HepG2 (cell line): Measurements from ENCODE around the gene ADM5. TPM values are rescaled to one million over a fixed set of nuclear protein-coding genes. Genes with fewer than 3 reads are reported as not detected.

Experiments used
- IRX3 ChIP-seq: sonication (generic); formaldehyde crosslinking; IDR thresholded peaks from 2 replicates; pipeline ENCODE4 v1.8.1; 2023; ENCODE audit warnings: mild to moderate bottlenecking, low read depth, missing genetic modification reagents, borderline replicate concordance
- ISL2 ChIP-seq: sonication (generic); formaldehyde crosslinking; IDR thresholded peaks from 2 replicates; pipeline ENCODE4 v1.5.0; 2020; ENCODE audit warnings: missing genetic modification reagents
- KDM5A ChIP-seq: fragments of 200-600 bp; sonication (generic); IDR thresholded peaks from 2 replicates; pipeline ENCODE4 v1.7.0; 2018; ENCODE audit warnings: antibody characterized with exemption, mild to moderate bottlenecking, low read length, borderline replicate concordance
- KDM6A ChIP-seq: IDR thresholded peaks from 2 replicates; pipeline ENCODE4 v1.6.1; 2016; ENCODE audit warnings: low read depth
- KMT2B ChIP-seq: IDR thresholded peaks from 2 replicates; pipeline ENCODE4 v1.6.1; 2016; ENCODE audit warnings: missing genetic modification reagents, missing compliant biosample characterization
- MEIS1 ChIP-seq: sonication (generic); formaldehyde crosslinking; IDR thresholded peaks from 2 replicates; pipeline ENCODE4 v1.9.0; 2021; ENCODE audit warnings: mild to moderate bottlenecking, missing genetic modification reagents, moderate library complexity, borderline replicate concordance
- NCOA5 ChIP-seq: sonication (generic); formaldehyde crosslinking; IDR thresholded peaks from 2 replicates; pipeline ENCODE4 v1.4.0; 2020; ENCODE audit warnings: missing genetic modification reagents
- NFAT5 ChIP-seq: sonication (generic); formaldehyde crosslinking; IDR thresholded peaks from 2 replicates; pipeline ENCODE4 v1.4.0; 2020; ENCODE audit warnings: missing genetic modification reagents
- NFATC3 ChIP-seq: sonication (generic); formaldehyde crosslinking; IDR thresholded peaks from 2 replicates; pipeline ENCODE4 v1.5.1; 2020; ENCODE audit warnings: mild to moderate bottlenecking, missing genetic modification reagents
- NFE2 ChIP-seq: sonication (generic); formaldehyde crosslinking; IDR thresholded peaks from 2 replicates; pipeline ENCODE4 v1.4.0; 2020; ENCODE audit warnings: missing genetic modification reagents
- PCBP1 ChIP-seq: fragments of 200-400 bp; formaldehyde crosslinking; IDR thresholded peaks from 2 replicates; pipeline ENCODE4 v1.6.1; 2017; ENCODE audit warnings: mild to moderate bottlenecking, low read depth, low read length, borderline replicate concordance
- POLR2G ChIP-seq: fragments of 200-400 bp; formaldehyde crosslinking; IDR thresholded peaks from 2 replicates; pipeline ENCODE4 v1.6.1; 2018; ENCODE audit warnings: mild to moderate bottlenecking, low read depth, low read length, moderate library complexity
- SPEN ChIP-seq: sonication (generic); formaldehyde crosslinking; IDR thresholded peaks from 2 replicates; pipeline ENCODE4 v1.5.1; 2020; ENCODE audit warnings: low read depth, mild to moderate bottlenecking, missing genetic modification reagents
- TP53 ChIP-seq: sonication (generic); formaldehyde crosslinking; conservative IDR thresholded peaks from 2 replicates; pipeline ENCODE4 v1.4.0; 2020; ENCODE audit warnings: missing genetic modification reagents
- YEATS4 ChIP-seq: sonication (generic); formaldehyde crosslinking; IDR thresholded peaks from 2 replicates; pipeline ENCODE4 v1.4.0; 2020; ENCODE audit warnings: missing genetic modification reagents, borderline replicate concordance
- ZNF124 ChIP-seq: sonication (generic); formaldehyde crosslinking; IDR thresholded peaks from 2 replicates; pipeline ENCODE4 v1.4.0; 2020; ENCODE audit warnings: missing genetic modification reagents
- ZNF24 ChIP-seq: fragments of 450-650 bp; IDR thresholded peaks from 2 replicates; pipeline ENCODE4 v1.6.1; 2017; ENCODE audit warnings: antibody characterized with exemption, mild to moderate bottlenecking
- ZNF256 ChIP-seq: sonication (generic); formaldehyde crosslinking; conservative IDR thresholded peaks from 2 replicates; pipeline ENCODE4 v1.4.0; 2020; ENCODE audit warnings: missing genetic modification reagents
- ZNF274 ChIP-seq: sonication (generic); formaldehyde crosslinking; IDR thresholded peaks from 2 replicates; pipeline ENCODE4 v1.5.1; 2020; ENCODE audit warnings: mild to moderate bottlenecking, missing genetic modification reagents
- ZNF589 ChIP-seq: sonication (generic); formaldehyde crosslinking; conservative IDR thresholded peaks from 2 replicates; pipeline ENCODE4 v1.8.0; 2022; ENCODE audit warnings: mild to moderate bottlenecking, moderate library complexity, missing genetic modification reagents
- ZNF781 ChIP-seq: sonication (generic); formaldehyde crosslinking; IDR thresholded peaks from 2 replicates; pipeline ENCODE4 v1.5.1; 2020; ENCODE audit warnings: borderline replicate concordance, mild to moderate bottlenecking, missing genetic modification reagents; ENCODE audit errors: not compliant biosample characterization
- ZNF839 ChIP-seq: sonication (generic); formaldehyde crosslinking; IDR thresholded peaks from 2 replicates; pipeline ENCODE4 v1.4.0; 2020; ENCODE audit warnings: missing genetic modification reagents, mild to moderate bottlenecking, borderline replicate concordance
- polyA plus RNA-seq, 8 experiments: library from polyadenylated mRNA; depleted of rRNA in 3 of 8; stranded (reverse) in 7 of 8; unstranded in 1 of 8; fragments of >200 nt; fragmentation: Illumina TruSeq in 4 of 8; extraction: Trizol in 4 of 8; gene quantifications; 2 replicates each; pipeline versions ENCODE4 v1.2.1 to v1.2.3, GENCODE V29; 2011 to 2016; ENCODE audit warnings: low read depth in 4 of 8, missing spikeins in 1 of 8, mixed read lengths in 1 of 8; ENCODE audit not compliant: insufficient read depth in 1 of 8
- total RNA-seq, 5 experiments: library from RNA; depleted of rRNA; stranded (reverse); fragments of >200 nt; fragmentation: Illumina TruSeq; extraction: Trizol; gene quantifications; 2 replicates each; pipeline ENCODE4 v1.2.3, GENCODE V29; 2016; ENCODE audit warnings: low read depth in 1 of 5
- TF ChIP-seq, protein P1 (sequence below): sonication (generic); formaldehyde crosslinking; IDR thresholded peaks from 2 replicates; pipeline ENCODE4 v1.8.0; 2023; ENCODE audit warnings: mild to moderate bottlenecking, missing genetic modification reagents
- TF ChIP-seq, protein P2 (sequence below): sonication (generic); IDR thresholded peaks from 2 replicates; pipeline ENCODE4 v1.6.1; 2016; ENCODE audit warnings: low read depth, borderline replicate concordance

Gene ADM5
- total and polyA plus RNA-seq, 2 of the 13 experiments (the other 11 are each of a cell fraction or from before 2014, with no cell fraction given) = 2.7 to 4.1 TPM

- TF ChIP-seq NFAT5 (CRISPR knock-in tag) = no peak
- no peak for TF ChIP-seq NCOA5 (CRISPR knock-in tag)
- TF ChIP-seq SPEN (CRISPR knock-in tag) = peak; percentile 79
- TF ChIP-seq PCBP1 = peak; percentile 59; the same call in 1 of the 2 replicates
- TF ChIP-seq, protein P1, sequence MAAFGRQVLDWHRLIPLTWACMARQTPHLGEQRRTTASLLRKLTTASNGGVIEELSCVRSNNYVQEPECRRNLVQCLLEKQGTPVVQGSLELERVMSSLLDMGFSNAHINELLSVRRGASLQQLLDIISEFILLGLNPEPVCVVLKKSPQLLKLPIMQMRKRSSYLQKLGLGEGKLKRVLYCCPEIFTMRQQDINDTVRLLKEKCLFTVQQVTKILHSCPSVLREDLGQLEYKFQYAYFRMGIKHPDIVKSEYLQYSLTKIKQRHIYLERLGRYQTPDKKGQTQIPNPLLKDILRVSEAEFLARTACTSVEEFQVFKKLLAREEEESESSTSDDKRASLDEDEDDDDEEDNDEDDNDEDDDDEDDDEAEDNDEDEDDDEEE = no peak
- 0 out of 2 replicates have a peak, but pooled peaks have one; percentile 75 for TF ChIP-seq MEIS1 (CRISPR knock-in tag)
- TF ChIP-seq NFE2 (CRISPR knock-in tag) = no peak
- TF ChIP-seq ZNF839 (CRISPR knock-in tag) = no peak
- peak; percentile 45; the same call in 1 of the 2 replicates for TF ChIP-seq KMT2B (CRISPR knock-in tag)
- TF ChIP-seq ZNF24 = no peak
- 0 out of 2 replicates have a peak, but pooled peaks have one; percentile 34 for TF ChIP-seq ISL2 (CRISPR knock-in tag)
- peak; percentile 76 for TF ChIP-seq POLR2G
- TF ChIP-seq YEATS4 = 0 out of 2 replicates have a peak, but pooled peaks have one; percentile 28
- no peak for TF ChIP-seq ZNF589
- TF ChIP-seq ZNF781 (CRISPR knock-in tag) = no peak
- TF ChIP-seq IRX3 (CRISPR knock-in tag) = no peak
- TF ChIP-seq KDM6A (CRISPR knock-in tag) = no peak
- no peak; the same call in 1 of the 2 replicates for TF ChIP-seq NFATC3 (CRISPR knock-in tag)
- TF ChIP-seq ZNF274 = no peak
- no peak for TF ChIP-seq TP53 (CRISPR knock-in tag)
- TF ChIP-seq ZNF256 (CRISPR knock-in tag) = 0 out of 2 replicates have a peak, but pooled peaks have one; percentile 13
- TF ChIP-seq, protein P2, sequence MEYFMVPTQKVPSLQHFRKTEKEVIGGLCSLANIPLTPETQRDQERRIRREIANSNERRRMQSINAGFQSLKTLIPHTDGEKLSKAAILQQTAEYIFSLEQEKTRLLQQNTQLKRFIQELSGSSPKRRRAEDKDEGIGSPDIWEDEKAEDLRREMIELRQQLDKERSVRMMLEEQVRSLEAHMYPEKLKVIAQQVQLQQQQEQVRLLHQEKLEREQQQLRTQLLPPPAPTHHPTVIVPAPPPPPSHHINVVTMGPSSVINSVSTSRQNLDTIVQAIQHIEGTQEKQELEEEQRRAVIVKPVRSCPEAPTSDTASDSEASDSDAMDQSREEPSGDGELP = 0 out of 2 replicates have a peak, but pooled peaks have one; percentile 11
- no peak for TF ChIP-seq ZNF124 (CRISPR knock-in tag)
- peak; percentile 86; the same call in 1 of the 2 replicates for TF ChIP-seq KDM5A
Observed at GRCh38 chr19:49665351-49666119, 23.9 kb upstream of the ADM5 start, which contains the start of the genes BCL2L12 and IRF3 (continued).
